GM19324 (cell line): ENCODE results near the gene VPS18.

ENCODE experiments used
- ATAC-seq: cut with Tn5 transposase; IDR thresholded peaks from one replicate; pipeline ENCODE4 v1.9.1; 2021; ENCODE audit warnings: mild to moderate bottlenecking, moderate library complexity; ENCODE audit not compliant: unreplicated experiment, low FRiP score

The VPS18 gene

GRCh38 chr15:40915679-40916078 lies 21.4 kb downstream of the VPS18 start:
- ATAC-seq: no peak

GRCh38 chr15:40917585-40917984 lies 23.3 kb downstream of the VPS18 start:
- no peak for ATAC-seq

GRCh38 chr15:40918146-40918798 lies 24.0 kb downstream of the VPS18 start:
- no peak for ATAC-seq

DNA sequence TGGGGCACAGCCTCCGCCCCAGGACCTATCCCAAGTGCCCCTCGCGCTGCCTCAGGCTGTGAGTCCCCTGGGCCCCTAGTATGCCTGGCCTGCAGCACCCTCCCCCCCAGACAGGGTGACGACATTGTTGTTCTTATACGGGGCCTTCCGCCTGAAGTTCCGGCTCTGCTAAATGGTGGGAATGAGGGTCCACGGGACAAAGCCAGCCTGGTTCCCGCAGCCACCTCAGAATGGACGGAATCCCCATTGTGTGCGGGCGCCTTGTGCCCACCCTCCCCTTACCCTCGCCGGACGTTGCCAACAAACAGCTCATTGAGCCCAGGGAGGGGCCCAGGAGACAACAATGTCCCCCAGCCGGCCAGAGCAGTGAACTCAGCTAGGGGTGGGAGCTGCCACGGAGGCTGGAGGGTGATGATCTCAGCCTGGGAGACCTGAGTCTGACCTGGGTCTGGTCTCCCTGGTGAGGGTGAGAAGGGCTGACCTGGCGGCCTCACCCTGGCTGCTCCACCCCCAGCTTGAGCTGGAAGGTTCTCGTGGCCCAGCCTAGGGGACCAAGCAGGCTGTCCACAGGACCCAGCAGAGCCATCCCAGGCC lies 24.6 kb downstream of the VPS18 start:
- no peak for ATAC-seq

- ATAC-seq: no peak
Measured at GRCh38 chr15:40921949-40922607, 27.8 kb downstream of the VPS18 start.

DNA sequence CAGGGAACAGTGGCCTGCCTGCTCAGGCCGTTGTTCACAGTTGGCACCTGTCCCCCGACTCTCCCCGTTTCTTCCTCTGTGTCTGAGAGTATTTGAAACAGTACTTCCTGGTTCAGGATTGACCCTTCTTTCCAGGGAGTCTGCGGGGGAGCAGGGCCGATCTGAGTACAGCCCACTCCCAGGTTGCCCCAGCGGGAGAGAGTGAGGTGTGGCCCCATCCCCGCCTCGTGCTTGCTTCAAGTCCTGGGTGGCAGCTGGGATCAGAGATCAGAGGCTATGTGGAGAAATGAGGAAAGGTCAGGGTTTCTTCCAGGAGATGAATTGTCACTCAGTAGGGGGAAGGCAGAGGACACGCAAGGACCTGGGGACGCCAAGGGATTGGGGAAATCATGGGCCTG lies 28.4 kb downstream of the VPS18 start:
- ATAC-seq: no peak

DNA sequence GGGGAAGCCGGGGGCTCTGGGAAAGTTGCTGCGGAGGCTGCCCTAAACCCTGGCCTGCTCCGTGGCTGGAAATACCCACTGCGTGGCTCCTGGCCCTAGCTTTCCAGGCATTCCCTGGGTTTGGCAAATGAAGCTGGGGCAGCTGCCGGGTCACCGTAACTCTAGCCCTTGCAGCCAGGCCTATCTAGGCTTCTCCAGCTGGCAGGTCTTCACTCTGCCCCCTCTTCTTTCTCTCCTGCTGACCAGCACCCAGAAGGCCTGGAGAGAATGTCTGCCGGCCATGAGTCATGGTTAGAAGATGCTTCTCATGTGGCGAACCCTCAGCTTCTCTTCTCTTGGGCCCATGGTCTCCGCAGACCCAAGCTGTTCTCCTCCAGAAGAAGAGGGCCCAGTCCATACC lies 29.3 kb downstream of the VPS18 start:
- no peak for ATAC-seq

DNA sequence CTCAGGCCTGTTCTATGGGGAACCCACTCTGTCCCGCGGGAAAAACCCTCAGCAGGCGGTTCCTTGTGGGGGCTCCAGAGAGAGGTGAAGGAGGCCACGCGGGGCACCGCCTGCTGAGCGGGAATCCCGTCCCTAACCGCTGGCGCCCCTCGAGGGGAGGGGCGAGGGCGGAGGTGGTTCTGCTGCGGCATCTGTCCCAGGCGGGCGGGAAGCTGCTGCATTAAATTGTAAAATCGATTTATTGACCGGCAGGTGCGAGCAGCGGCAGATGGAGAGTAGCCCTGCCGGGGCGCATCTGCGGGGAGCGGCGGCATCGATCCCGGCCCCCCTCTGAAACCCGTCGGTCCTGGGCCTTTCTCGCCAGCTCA lies 31.2 kb downstream of the VPS18 start:
- ATAC-seq: no peak

- no peak for ATAC-seq
Measured at GRCh38 chr15:40925863-40926658, 31.8 kb downstream of the VPS18 start.

- ATAC-seq: no peak
Measured at GRCh38 chr15:40926659-40927494, 32.6 kb downstream of the VPS18 start.

DNA sequence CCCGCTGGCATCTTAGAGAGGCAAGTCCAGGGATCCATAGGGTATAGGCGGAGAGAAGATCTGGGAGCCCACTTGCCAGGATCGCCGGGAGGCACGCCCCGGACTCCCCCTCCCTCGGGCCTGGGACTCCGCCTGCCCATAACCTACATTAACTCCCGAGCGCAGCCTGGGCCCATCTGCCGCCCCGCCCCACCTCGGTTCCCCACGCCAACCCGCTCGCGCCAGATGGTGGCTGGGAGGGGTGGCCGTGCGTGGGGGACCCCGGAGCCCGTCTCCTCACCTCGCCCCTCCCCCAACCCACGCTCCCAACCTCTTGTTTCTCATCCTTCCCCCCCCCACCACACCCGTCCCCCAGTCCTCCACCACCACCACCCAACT lies 33.2 kb downstream of the VPS18 start:
- ATAC-seq: no peak

DNA sequence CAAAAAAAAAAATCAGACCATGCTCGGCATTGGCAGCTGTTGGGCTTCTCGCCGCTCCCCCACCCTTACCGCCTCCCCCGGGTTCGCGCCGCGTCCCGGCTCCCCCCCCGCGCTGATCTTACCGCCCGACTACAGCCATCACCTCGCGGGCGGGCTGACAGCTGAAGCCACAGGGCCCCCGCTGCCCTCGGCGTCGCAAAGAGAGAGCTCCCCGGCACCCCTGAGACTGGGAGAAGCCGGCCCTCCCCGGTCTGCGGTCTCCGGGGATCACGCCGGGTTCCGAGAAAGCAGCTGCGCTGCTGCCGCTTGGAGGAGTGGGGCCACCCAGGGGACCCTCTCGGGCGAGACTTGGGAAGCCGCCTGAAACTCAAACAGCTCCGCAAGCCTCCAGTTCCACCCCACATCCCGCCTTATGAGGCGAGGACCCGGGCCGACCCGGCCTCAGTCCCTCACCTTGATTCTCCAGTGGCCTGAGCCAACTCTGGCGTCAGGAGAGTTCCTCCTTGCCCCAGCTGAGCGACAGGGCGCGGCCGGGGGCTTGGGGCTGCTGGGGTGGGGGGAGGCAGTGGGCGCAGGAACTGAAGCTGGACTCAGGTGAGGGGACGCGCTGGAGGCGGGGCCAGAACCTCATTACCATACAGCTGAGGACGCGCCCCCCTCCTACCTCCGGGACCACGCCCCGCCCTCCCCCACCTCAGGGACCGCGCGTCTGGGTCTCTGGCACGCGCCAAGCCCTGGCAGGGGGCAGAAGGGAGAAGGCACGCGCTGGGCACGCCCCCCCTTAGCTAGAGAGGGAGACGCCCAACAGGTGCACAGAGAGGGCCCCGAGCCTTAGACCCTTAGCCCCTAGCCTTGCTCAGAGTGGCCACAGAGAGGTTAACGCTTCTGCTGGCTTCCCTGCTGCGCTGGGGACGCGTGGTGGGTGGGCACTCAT lies 33.9 kb downstream of the VPS18 start:
- no peak for ATAC-seq

GRCh38 chr15:40928821-40929659 lies 34.8 kb downstream of the VPS18 start, which contains the start of gene DLL4:
TSS of gene DLL4 (plus strand) at chr15:40929340. CDS start at chr15:40929669, 329 bp downstream.
- ATAC-seq: no peak

GRCh38 chr15:40929660-40930429 lies 35.6 kb downstream of the VPS18 start:
- no peak for ATAC-seq

- no peak for ATAC-seq
Measured at GRCh38 chr15:40930430-40931299, 36.4 kb downstream of the VPS18 start.

DNA sequence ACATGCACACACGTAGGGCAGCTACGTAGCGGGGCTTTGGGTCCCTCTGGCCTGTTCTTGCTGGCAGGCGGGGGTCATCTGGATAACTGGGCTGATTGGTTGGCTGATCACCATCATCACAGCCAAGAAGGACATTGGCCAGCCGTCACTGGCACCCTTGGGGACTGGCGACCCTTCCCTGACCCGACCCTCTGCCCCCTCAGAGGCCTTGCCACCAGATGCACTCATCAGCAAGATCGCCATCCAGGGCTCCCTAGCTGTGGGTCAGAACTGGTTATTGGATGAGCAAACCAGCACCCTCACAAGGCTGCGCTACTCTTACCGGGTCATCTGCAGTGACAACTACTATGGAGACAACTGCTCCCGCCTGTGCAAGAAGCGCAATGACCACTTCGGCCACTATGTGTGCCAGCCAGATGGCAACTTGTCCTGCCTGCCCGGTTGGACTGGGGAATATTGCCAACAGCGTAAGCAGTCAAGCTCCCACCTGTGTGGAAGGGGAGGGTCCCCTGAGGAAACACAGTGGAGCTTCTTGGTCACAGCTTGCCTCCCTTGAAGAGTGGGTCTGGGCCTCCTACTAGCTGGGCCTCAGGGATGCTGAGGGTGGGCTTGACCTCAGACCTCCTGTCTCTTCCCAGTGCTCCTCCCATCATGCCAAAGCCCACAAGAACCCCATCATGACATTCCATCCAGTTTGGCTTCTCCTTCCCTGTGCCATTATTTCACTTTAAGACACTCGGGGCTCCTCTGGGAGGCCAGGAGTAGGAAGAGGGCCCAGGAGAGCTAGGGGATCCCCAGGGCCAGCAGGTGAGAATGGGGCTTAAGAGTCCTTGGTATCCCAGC lies 37.3 kb downstream of the VPS18 start:
- no peak for ATAC-seq
